ENCODE measurements around the gene PLEKHA4.

- TF ChIP-seq POLR2A (IDR thresholded peaks at IDR 0.05) = no peak
- no peak for TF ChIP-seq CTCF (IDR thresholded peaks at IDR 0.05)
Measured at GRCh38 chr19:48878196-48879024, 10.0 kb upstream of the PLEKHA4 start.
